Neuronal stem cell (in vitro differentiated cells): ENCODE results near the gene TBX6.

Experiments
- DNase-seq: peaks from one replicate; pipeline ENCODE4 v3.0.0-alpha.2; 2013; ENCODE audit warnings: low spot score
- H2AFZ ChIP-seq: one replicate; pipeline ENCODE4 v1.6.1; 2013; ENCODE audit warnings: mild to moderate bottlenecking, low read length, inconsistent platforms
- H2AK5ac ChIP-seq: 2 replicates; pipeline ENCODE4 v1.6.1; 2013; ENCODE audit warnings: low read depth, mild to moderate bottlenecking, inconsistent platforms, low read length, moderate library complexity, mixed read lengths
- H2BK120ac ChIP-seq: 2 replicates; pipeline ENCODE4 v1.6.1; 2013; ENCODE audit warnings: low read depth, mild to moderate bottlenecking, inconsistent platforms, low read length, moderate library complexity, mixed read lengths
- H2BK12ac ChIP-seq: one replicate; pipeline ENCODE4 v1.6.1; 2013; ENCODE audit warnings: low read length, inconsistent platforms
- H2BK15ac ChIP-seq: 2 replicates; pipeline ENCODE4 v1.6.1; 2013; ENCODE audit warnings: mild to moderate bottlenecking, low read length, inconsistent platforms, mixed read lengths
- H2BK5ac ChIP-seq: one replicate; pipeline ENCODE4 v1.6.1; 2013; ENCODE audit warnings: inconsistent platforms, mild to moderate bottlenecking, low read length, moderate library complexity
- H3K14ac ChIP-seq: one replicate; pipeline ENCODE4 v1.6.1; 2013; ENCODE audit warnings: low read length, inconsistent platforms
- H3K18ac ChIP-seq: 2 replicates; pipeline ENCODE4 v1.6.1; 2013; ENCODE audit warnings: low read length, inconsistent platforms
- H3K23ac ChIP-seq: 2 replicates; pipeline ENCODE4 v1.6.1; 2013; ENCODE audit warnings: low read depth, mild to moderate bottlenecking, mixed read lengths, low read length, inconsistent platforms; ENCODE audit not compliant: poor library complexity
- H3K27ac ChIP-seq: replicated peaks from 3 replicates; pipeline ENCODE4 v1.5.1; 2013; ENCODE audit warnings: low read length, inconsistent platforms
- H3K27me3 ChIP-seq, 3 experiments: 2 replicates each; pipeline ENCODE4 v1.6.1; 2013; ENCODE audit warnings: low read length in 3 of 3, mild to moderate bottlenecking in 2 of 3, inconsistent platforms in 1 of 3, low read depth in 1 of 3, mixed read lengths in 1 of 3, moderate library complexity in 1 of 3; ENCODE audit not compliant: control insufficient read depth in 3 of 3, insufficient read depth in 3 of 3
- H3K36me3 ChIP-seq, 2 donors: replicated peaks in 1 of 2; 2 replicates each; pipeline ENCODE4 v1.6.1; 2013; ENCODE audit warnings: low read length in 2 of 2; ENCODE audit not compliant: control insufficient read depth in 2 of 2, insufficient read depth in 2 of 2
- H3K4ac ChIP-seq: 2 replicates; pipeline ENCODE4 v1.6.1; 2013; ENCODE audit warnings: inconsistent platforms, mild to moderate bottlenecking, low read length, moderate library complexity
- H3K4me1 ChIP-seq, 2 donors: 1 replicate in 1 of 2; 2 replicates in 1 of 2; pipeline ENCODE4 v1.6.1; 2013; ENCODE audit warnings: low read length in 2 of 2, low read depth in 1 of 2; ENCODE audit not compliant: control insufficient read depth in 2 of 2, insufficient read depth in 1 of 2
- H3K4me2 ChIP-seq: one replicate; pipeline ENCODE4 v1.6.1; 2013; ENCODE audit warnings: mild to moderate bottlenecking, low read length, inconsistent platforms; ENCODE audit not compliant: insufficient read depth, poor library complexity, severe bottlenecking
- H3K4me3 ChIP-seq, 2 donors: 2 replicates each; pipeline ENCODE4 v1.5.1; 2013; ENCODE audit warnings: low read length in 2 of 2, mild to moderate bottlenecking in 2 of 2, inconsistent platforms in 1 of 2, moderate library complexity in 1 of 2
- H3K79me1 ChIP-seq: one replicate; pipeline ENCODE4 v1.6.1; 2013; ENCODE audit warnings: low read depth, mild to moderate bottlenecking, inconsistent platforms, low read length, moderate library complexity
- H3K9ac ChIP-seq: one replicate; pipeline ENCODE4 v1.6.1; 2013; ENCODE audit warnings: mild to moderate bottlenecking, low read depth, low read length, inconsistent platforms; ENCODE audit not compliant: poor library complexity
- H3K9me3 ChIP-seq, 2 donors: replicated peaks in 1 of 2; 2 replicates each; pipeline versions ENCODE3 to v1.6.1; 2013; ENCODE audit warnings: low read length in 2 of 2, mild to moderate bottlenecking in 2 of 2, inconsistent platforms in 1 of 2, low read depth in 1 of 2, mixed read lengths in 1 of 2, moderate library complexity in 1 of 2; ENCODE audit not compliant: control insufficient read depth in 2 of 2, insufficient read depth in 1 of 2
- H4K8ac ChIP-seq: one replicate; pipeline ENCODE4 v1.6.1; 2013; ENCODE audit warnings: low read depth, mild to moderate bottlenecking, inconsistent platforms, low read length, moderate library complexity
- H4K91ac ChIP-seq: one replicate; pipeline ENCODE4 v1.6.1; 2013; ENCODE audit warnings: low read length, low read depth, mild to moderate bottlenecking, inconsistent platforms; ENCODE audit not compliant: poor library complexity
- WGBS, 2 donors: extraction: QIAGEN DNeasy Blood & Tissue Kit; methylation state at CpG; one replicate each; pipeline ENCODE4 v1.1.7; 2013; ENCODE audit warnings: missing lambda C conversion rate in 2 of 2, mixed read lengths in 1 of 2; ENCODE audit not compliant: insufficient read length in 2 of 2, insufficient replicate concordance in 1 of 2; ENCODE audit errors: extremely low coverage in 2 of 2; 5-methylcytosine and 5-hydroxymethylcytosine counted together

TBX6 gene

GRCh38 chr16:30069611-30070462 lies 21.9 kb downstream of the TBX6 start:
- no peak for DNase-seq
- Histone ChIP-seq H3K9ac (no peak overlapping the region), H3K27me3 (no peaks in the 10 kb centered on the region), H4K91ac (no peak overlapping the region), H2BK120ac (no peak overlapping the region), H3K14ac (no peak overlapping the region), H2BK12ac (no peak overlapping the region), H3K36me3 (peaks cover 40 to 69% of the 10 kb centered on the region in 2 donors), H3K4me3 (no peak overlapping the region), H3K23ac (peak overlapping the region; percentile 47), H2BK15ac (no peak overlapping the region), H2AFZ (no peak overlapping the region), H3K4ac (no peak overlapping the region), H3K79me1 (peaks cover 17% of the 10 kb centered on the region), H3K4me2 (no peak overlapping the region), H3K27ac (no peak overlapping the region), H2BK5ac (no peak overlapping the region), H3K18ac (no peak overlapping the region), H3K9me3 (no peaks in the 10 kb centered on the region), H4K8ac (no peak overlapping the region), H2AK5ac (no peak overlapping the region), H3K4me1 (peaks cover 4 to 14% of the 10 kb centered on the region in 2 donors)
- WGBS, 2 donors = no CpG with 5 or more reads among the region's 31 CpGs

GRCh38 chr16:30068750-30069610 lies 22.7 kb downstream of the TBX6 start:
- no peak overlapping the region for H3K9ac ChIP-seq
- H2BK15ac ChIP-seq = no peak overlapping the region
- no CpG with 5 or more reads among the region's 17 CpGs for WGBS, 2 donors
- H4K91ac ChIP-seq = no peak overlapping the region
- no peak overlapping the region for H3K4me2 ChIP-seq
- H3K36me3 ChIP-seq = peaks cover 40 to 69% of the 10 kb centered on the region in 2 donors
- no peak overlapping the region for H3K18ac ChIP-seq
- H2BK12ac ChIP-seq = no peak overlapping the region
- H3K4me1 ChIP-seq = peaks cover 7 to 16% of the 10 kb centered on the region in 2 donors
- H3K9me3 ChIP-seq = no peaks in the 10 kb centered on the region
- H2BK5ac ChIP-seq = no peak overlapping the region
- peak overlapping the region in 1 of 2 donors; percentile 1 for H3K4me3 ChIP-seq
- H4K8ac ChIP-seq = no peak overlapping the region
- H3K27me3 ChIP-seq = no peaks in the 10 kb centered on the region
- no peak overlapping the region for H3K27ac ChIP-seq
- no peak overlapping the region for H3K14ac ChIP-seq
- H2AK5ac ChIP-seq = no peak overlapping the region
- no peak for DNase-seq
- H2BK120ac ChIP-seq = no peak overlapping the region
- no peak overlapping the region for H2AFZ ChIP-seq
- H3K79me1 ChIP-seq = peaks cover 17% of the 10 kb centered on the region
- H3K23ac ChIP-seq = no peak overlapping the region
- H3K4ac ChIP-seq = no peak overlapping the region

- no peak overlapping the region for H4K8ac ChIP-seq
- H2BK12ac ChIP-seq = no peak overlapping the region
- no CpG with 5 or more reads among the region's 9 CpGs for WGBS, 2 donors
- no peaks in the 10 kb centered on the region for H3K9me3 ChIP-seq
- no peak overlapping the region for H3K27ac ChIP-seq
- H3K4me1 ChIP-seq = peaks cover 13 to 23% of the 10 kb centered on the region in 2 donors
- no peak overlapping the region for H2AK5ac ChIP-seq
- H3K23ac ChIP-seq = no peak overlapping the region
- H2BK120ac ChIP-seq = no peak overlapping the region
- H3K18ac ChIP-seq = no peak overlapping the region
- peaks cover 17% of the 10 kb centered on the region for H3K79me1 ChIP-seq
- no peak overlapping the region for H2BK5ac ChIP-seq
- DNase-seq = no peak
- no peak overlapping the region for H2AFZ ChIP-seq
- no peak overlapping the region for H2BK15ac ChIP-seq
- no peak overlapping the region for H3K4me2 ChIP-seq
- H3K9ac ChIP-seq = no peak overlapping the region
- no peak overlapping the region for H3K14ac ChIP-seq
- H3K36me3 ChIP-seq = peaks cover 40 to 69% of the 10 kb centered on the region in 2 donors
- no peak overlapping the region for H4K91ac ChIP-seq
- no peak overlapping the region for H3K4ac ChIP-seq
- H3K4me3 ChIP-seq = no peak overlapping the region
- no peaks in the 10 kb centered on the region for H3K27me3 ChIP-seq
These were observed 23.4 kb downstream of the TBX6 start for GRCh38 chr16:30068333-30068732.

- no peak overlapping the region for H2BK120ac ChIP-seq
- H3K27me3 ChIP-seq = no peaks in the 10 kb centered on the region
- H3K4me3 ChIP-seq = peak overlapping the region in 1 of 2 donors; percentile 14
- H3K9me3 ChIP-seq = no peaks in the 10 kb centered on the region
- H3K23ac ChIP-seq = no peak overlapping the region
- H2AFZ ChIP-seq = no peak overlapping the region
- no peak overlapping the region for H2AK5ac ChIP-seq
- H2BK15ac ChIP-seq = no peak overlapping the region
- H2BK5ac ChIP-seq = no peak overlapping the region
- no peak overlapping the region for H4K91ac ChIP-seq
- no peak overlapping the region for H3K14ac ChIP-seq
- no peak overlapping the region for H2BK12ac ChIP-seq
- no peak overlapping the region for H3K27ac ChIP-seq
- H3K9ac ChIP-seq = no peak overlapping the region
- WGBS, 2 donors = no CpG with 5 or more reads among the region's 6 CpGs
- no peak overlapping the region for H4K8ac ChIP-seq
- H3K4me1 ChIP-seq = peaks cover 15 to 24% of the 10 kb centered on the region in 2 donors
- peaks cover 40 to 64% of the 10 kb centered on the region in 2 donors for H3K36me3 ChIP-seq
- no peak overlapping the region for H3K4ac ChIP-seq
- H3K4me2 ChIP-seq = no peak overlapping the region
- DNase-seq = no peak
- no peak overlapping the region for H3K18ac ChIP-seq
- H3K79me1 ChIP-seq = peaks cover 17% of the 10 kb centered on the region
These were observed 24.2 kb downstream of the TBX6 start for GRCh38 chr16:30067584-30067916.
